Brain microvascular endothelial cell (primary cell): ENCODE data around the gene MEAF6.

Experiments
- DNase-seq: peaks from one replicate; pipeline ENCODE4 v3.0.0-alpha.2; 2020
- H3K27ac ChIP-seq: fragments of 250-450 bp; sonication (Bioruptor Pico); 2 replicates; pipeline ENCODE4 v1.5.1; 2020; ENCODE audit warnings: mild to moderate bottlenecking, moderate library complexity
- H3K27me3 ChIP-seq: fragments of 250-450 bp; sonication (Bioruptor Pico); replicated peaks from 2 replicates; pipeline ENCODE4 v1.5.1; 2020; ENCODE audit warnings: mild to moderate bottlenecking
- H3K36me3 ChIP-seq: fragments of 250-450 bp; sonication (Bioruptor Pico); replicated peaks from 2 replicates; pipeline ENCODE4 v1.5.1; 2020; ENCODE audit warnings: mild to moderate bottlenecking
- H3K4me3 ChIP-seq: 2 replicates; pipeline ENCODE4 v1.5.1; 2011; ENCODE audit warnings: low read depth, mild to moderate bottlenecking, control low read depth, low read length, moderate library complexity
- in situ Hi-C: cut with HindIII; loops from 2 replicates; pipeline ENCODE4 v1.10.0; 2017; ENCODE audit warnings: low sequenced_read_pairs, low pct_ligation_motif_present
- TF ChIP-seq, protein P1 (sequence below): IDR thresholded peaks from 2 replicates; pipeline ENCODE4 v1.5.1; 2011; ENCODE audit warnings: low read depth, mild to moderate bottlenecking, moderate library complexity, low read length, control low read depth, inconsistent platforms; ENCODE audit errors: missing control alignments

Gene MEAF6

DNA sequence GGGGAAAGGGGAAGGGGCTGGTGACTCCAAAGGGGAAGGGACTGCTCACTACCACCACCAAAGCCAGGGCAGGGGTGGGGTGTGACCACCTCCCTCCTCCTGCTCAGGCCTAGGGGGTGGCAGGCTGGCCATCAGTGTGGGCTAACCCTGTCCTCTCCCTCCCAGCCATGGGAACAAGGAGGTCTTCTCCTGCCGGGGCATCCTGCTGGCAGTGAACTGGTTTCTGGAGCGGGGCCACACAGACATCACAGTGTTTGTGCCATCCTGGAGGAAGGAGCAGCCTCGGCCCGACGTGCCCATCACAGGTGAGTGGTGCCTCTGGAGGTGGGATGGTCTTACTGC lies 34.5 kb downstream of the MEAF6 start:
- in situ Hi-C loops: no loop called here
- peak overlapping the region; percentile 93 for H3K27ac ChIP-seq
- H3K36me3 ChIP-seq: peaks cover 81% of the 10 kb centered on the region
- no peak for DNase-seq
- TF ChIP-seq, protein P1, sequence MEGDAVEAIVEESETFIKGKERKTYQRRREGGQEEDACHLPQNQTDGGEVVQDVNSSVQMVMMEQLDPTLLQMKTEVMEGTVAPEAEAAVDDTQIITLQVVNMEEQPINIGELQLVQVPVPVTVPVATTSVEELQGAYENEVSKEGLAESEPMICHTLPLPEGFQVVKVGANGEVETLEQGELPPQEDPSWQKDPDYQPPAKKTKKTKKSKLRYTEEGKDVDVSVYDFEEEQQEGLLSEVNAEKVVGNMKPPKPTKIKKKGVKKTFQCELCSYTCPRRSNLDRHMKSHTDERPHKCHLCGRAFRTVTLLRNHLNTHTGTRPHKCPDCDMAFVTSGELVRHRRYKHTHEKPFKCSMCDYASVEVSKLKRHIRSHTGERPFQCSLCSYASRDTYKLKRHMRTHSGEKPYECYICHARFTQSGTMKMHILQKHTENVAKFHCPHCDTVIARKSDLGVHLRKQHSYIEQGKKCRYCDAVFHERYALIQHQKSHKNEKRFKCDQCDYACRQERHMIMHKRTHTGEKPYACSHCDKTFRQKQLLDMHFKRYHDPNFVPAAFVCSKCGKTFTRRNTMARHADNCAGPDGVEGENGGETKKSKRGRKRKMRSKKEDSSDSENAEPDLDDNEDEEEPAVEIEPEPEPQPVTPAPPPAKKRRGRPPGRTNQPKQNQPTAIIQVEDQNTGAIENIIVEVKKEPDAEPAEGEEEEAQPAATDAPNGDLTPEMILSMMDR: no peak
- H3K27me3 ChIP-seq: no peaks in the 10 kb centered on the region
- peak overlapping the region; percentile 90 for H3K4me3 ChIP-seq

- in situ Hi-C loops: no loop called here
- Histone ChIP-seq H3K4me3 (peak overlapping the region; percentile 90), H3K27me3 (no peaks in the 10 kb centered on the region), H3K36me3 (peaks cover 81% of the 10 kb centered on the region), H3K27ac (peak overlapping the region; percentile 93)
- TF ChIP-seq, protein P1: no peak
- peak; percentile 88 for DNase-seq
These were observed 35.1 kb downstream of the MEAF6 start for GRCh38 chr1:37479255-37480124.

DNA sequence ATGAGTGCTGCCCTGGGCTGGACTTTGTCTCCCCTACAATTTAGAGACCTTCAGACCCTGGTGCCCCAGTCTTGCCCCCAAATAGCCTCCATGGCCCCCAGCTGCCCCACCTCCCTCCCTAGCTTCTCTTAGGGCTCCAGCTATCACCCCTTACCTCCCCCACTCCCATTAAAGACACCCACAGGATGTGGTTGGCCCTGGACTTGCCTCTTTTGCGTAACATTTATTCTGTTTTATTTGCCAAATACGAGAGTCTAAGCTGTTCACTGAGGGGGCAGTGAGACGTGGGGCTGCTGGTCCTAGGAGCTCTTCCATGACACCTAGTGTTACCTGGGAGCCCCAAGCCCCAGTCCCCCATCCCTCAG lies 35.7 kb downstream of the MEAF6 start:
- Histone ChIP-seq H3K27ac (peak overlapping the region; percentile 93), H3K4me3 (peak overlapping the region; percentile 90), H3K36me3 (peaks cover 75% of the 10 kb centered on the region), H3K27me3 (no peaks in the 10 kb centered on the region)
- TF ChIP-seq, protein P1: no peak
- in situ Hi-C loops: no loop called here
- DNase-seq: no peak

DNA sequence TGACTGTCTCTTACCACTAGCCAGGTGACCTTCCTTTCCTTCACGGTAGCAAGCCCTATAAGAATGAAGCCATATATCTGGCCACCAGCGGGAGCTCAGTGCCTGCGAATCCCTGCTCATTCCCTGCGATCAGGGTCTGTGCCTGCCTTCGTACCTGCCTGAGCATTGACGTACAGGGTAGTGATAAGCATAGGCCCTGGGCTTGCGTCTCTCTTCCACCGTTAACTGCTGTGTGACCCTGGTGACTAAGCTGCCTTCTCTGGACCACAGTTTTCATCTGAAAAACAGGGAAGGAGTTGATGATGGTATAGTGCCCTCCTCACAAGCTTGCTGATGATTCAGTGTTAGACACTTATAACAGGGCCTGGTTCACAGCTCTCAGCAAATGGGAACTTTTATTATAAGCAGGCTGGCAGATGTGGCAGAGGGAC lies 36.1 kb downstream of the MEAF6 start:
- DNase-seq: peak; percentile 68
- no peaks in the 10 kb centered on the region for H3K27me3 ChIP-seq
- peak overlapping the region; percentile 93 for H3K27ac ChIP-seq
- peak overlapping the region; percentile 90 for H3K4me3 ChIP-seq
- TF ChIP-seq, protein P1: no peak
- peaks cover 71% of the 10 kb centered on the region for H3K36me3 ChIP-seq
- in situ Hi-C loops: no loop called here

DNA sequence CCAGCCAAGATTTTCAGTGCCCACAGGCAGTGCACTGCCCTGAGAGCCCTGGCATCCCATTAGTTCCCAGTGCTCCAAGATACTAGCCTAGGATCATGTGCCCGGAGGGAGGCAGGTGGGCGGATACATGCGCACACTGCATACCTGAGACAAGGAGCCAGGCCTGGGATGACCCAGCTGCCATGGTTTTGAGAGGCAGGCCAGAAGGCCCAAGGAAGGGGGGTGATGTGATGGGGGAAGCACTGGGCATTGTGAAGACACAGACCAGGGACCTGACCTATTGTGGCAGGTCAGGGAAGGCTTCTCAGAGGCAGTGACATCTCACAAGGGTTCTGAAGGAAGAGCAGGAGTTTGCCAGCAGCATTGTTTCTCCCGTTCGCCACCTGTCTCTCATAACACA lies 36.6 kb downstream of the MEAF6 start:
- peak overlapping the region; percentile 90 for H3K4me3 ChIP-seq
- DNase-seq: no peak
- peaks cover 66% of the 10 kb centered on the region for H3K36me3 ChIP-seq
- in situ Hi-C loops: no loop called here
- peak overlapping the region; percentile 93 for H3K27ac ChIP-seq
- no peaks in the 10 kb centered on the region for H3K27me3 ChIP-seq
- TF ChIP-seq, protein P1: no peak
